Fibroblast of the aortic adventitia (primary cell): ENCODE results near the gene CLIC5. TPM values are rescaled to one million over a fixed set of nuclear protein-coding genes. Genes with fewer than 3 reads are reported as not detected.

Experiments used
- DNase-seq: peaks from one replicate; pipeline ENCODE4 v3.0.0-alpha.2; 2010; ENCODE audit warnings: low read depth
- H3K4me3 ChIP-seq: 2 replicates; pipeline ENCODE4 v1.5.1; 2011; ENCODE audit warnings: low read depth, mild to moderate bottlenecking, control low read depth, low read length, moderate library complexity
- CTCF ChIP-seq: IDR thresholded peaks from 2 replicates; pipeline ENCODE4 v1.5.1; 2011; ENCODE audit warnings: mild to moderate bottlenecking, low read length, control low read depth, inconsistent platforms; ENCODE audit not compliant: insufficient read depth
- total RNA-seq: library from RNA; depleted of rRNA; stranded (reverse); fragments of >200 nt; gene quantifications from 2 replicates; pipeline ENCODE4 v1.2.3, GENCODE V29; 2012; ENCODE audit warnings: low replicate concordance

The CLIC5 gene
- total RNA-seq, 1 donor: not detected

- no peak for TF ChIP-seq CTCF
- no peak overlapping the region for H3K4me3 ChIP-seq
- no peak for DNase-seq
Measured at GRCh38 chr6:45981046-45981445, 34.6 kb downstream of the CLIC5 start.

- no peak for TF ChIP-seq CTCF
- no peak overlapping the region for H3K4me3 ChIP-seq
- DNase-seq: no peak
Measured at GRCh38 chr6:45979311-45979710, 36.3 kb downstream of the CLIC5 start.

GRCh38 chr6:45974596-45974995 is 41.1 kb downstream of the CLIC5 start:
- no peak for DNase-seq
- no peak overlapping the region for H3K4me3 ChIP-seq
- TF ChIP-seq CTCF: no peak

GRCh38 chr6:45972795-45973503 is 42.7 kb downstream of the CLIC5 start:
- no peak overlapping the region for H3K4me3 ChIP-seq
- no peak for TF ChIP-seq CTCF
- no peak for DNase-seq

GRCh38 chr6:45971287-45971686 is 44.4 kb downstream of the CLIC5 start:
- DNase-seq: no peak
- no peak overlapping the region for H3K4me3 ChIP-seq

GRCh38 chr6:45970326-45970725 is 45.3 kb downstream of the CLIC5 start:
- no peak for DNase-seq
- no peak for TF ChIP-seq CTCF
- no peak overlapping the region for H3K4me3 ChIP-seq

More at GRCh38 chr6:45971287-45971686, 44.4 kb downstream of the CLIC5 start:
- TF ChIP-seq CTCF: no peak

- H3K4me3 ChIP-seq: no peak overlapping the region
- TF ChIP-seq CTCF: no peak
- no peak for DNase-seq
Measured at GRCh38 chr6:45969883-45970282, 45.8 kb downstream of the CLIC5 start.
